SK-N-MC (cell line): ENCODE results near the gene KCNN3.

Experiments used
- EZH2 ChIP-seq: fragments of 200-600 bp; sonication (generic); IDR thresholded peaks from one replicate; pipeline ENCODE4 v1.6.1; 2017; ENCODE audit warnings: antibody characterized with exemption
- FOXP2 ChIP-seq: optimal IDR thresholded peaks from 2 replicates; pipeline ENCODE3; 2011; ENCODE audit warnings: mild to moderate bottlenecking, moderate library complexity; ENCODE audit not compliant: insufficient read depth; ENCODE audit errors: extremely low read length, control extremely low read depth
- POLR2AphosphoS5 ChIP-seq: IDR thresholded peaks from 2 replicates; pipeline ENCODE4 v1.6.1; 2012; ENCODE audit warnings: mild to moderate bottlenecking, low read depth, low read length, borderline replicate concordance

DNA sequence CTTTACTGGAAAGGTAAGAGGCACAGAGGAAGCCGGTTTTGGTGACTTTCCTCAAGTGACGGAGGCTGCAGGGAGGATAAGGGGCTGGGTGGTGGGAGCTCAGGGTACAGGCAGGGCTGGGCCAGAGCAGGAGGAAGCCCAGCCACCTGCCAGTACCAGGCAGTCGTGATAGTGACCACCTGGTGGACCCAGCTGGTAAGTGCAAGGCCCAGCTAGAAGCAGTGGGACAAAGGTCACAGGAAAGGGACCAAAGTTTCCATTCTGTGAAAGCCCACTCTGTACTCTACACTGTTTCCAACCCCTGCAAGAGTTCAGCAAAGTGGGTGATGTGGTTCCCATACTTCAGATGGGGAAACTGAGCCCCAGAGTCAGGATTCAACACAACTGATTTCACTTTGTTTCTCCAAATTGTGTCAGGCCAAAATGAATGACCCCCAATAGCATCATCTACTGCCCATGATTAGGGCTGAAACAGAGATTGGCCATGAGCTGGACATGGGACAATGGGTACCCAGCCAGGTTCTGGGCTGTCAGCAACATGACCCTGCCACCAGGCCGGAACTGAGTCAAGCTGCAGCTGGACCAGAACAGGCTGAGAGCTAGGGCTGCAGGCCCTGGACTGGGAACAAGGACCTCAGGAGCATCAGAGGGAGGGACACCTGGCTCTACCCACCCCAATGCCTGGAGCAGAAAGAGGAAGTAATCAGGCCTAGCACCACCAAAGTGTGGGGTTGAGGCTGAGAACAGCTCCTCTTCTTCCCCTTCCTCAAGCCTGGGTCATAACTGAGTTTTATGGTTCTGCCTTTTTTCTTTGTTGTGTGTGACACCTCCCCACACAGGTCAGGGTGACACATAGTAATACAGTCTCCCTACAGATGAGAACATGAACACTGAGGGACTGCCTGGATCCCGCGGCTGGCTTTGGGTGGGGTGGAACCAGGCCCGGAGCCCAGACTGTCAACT, 50.2 kb downstream of the KCNN3 start:
- TF ChIP-seq POLR2AphosphoS5 (no peak), EZH2 (no peak), FOXP2 (no peak)
